Endometrium (tissue), 2 donors: ENCODE results near the gene EDA.
A peak's percentile ranks its signal among the peaks of the same experiment; 100 is the strongest.

Experiments
- FAIRE-seq: peaks from 2 replicates; lab custom pipeline; 2012; peaks lifted over from hg19 to GRCh38; lab: Jason Lieb, UNC
- donor health status: control.
- donor health status: control.

EDA gene

GRCh38 chrX:70026851-70027200 is 410.9 kb downstream of the EDA start:
- FAIRE-seq, result no peak

GRCh38 chrX:70029863-70030262 is 413.9 kb downstream of the EDA start:
- FAIRE-seq, result no peak

- FAIRE-seq, result no peak
Measured at GRCh38 chrX:70030301-70030767, 414.4 kb downstream of the EDA start.

GRCh38 chrX:70032792-70033191 is 416.9 kb downstream of the EDA start:
- no peak for FAIRE-seq

- no peak for FAIRE-seq
Measured at GRCh38 chrX:70033348-70034051, 417.6 kb downstream of the EDA start.

- no peak for FAIRE-seq
Measured at GRCh38 chrX:70034646-70035045, 418.7 kb downstream of the EDA start.

GRCh38 chrX:70038515-70038914 is 422.6 kb downstream of the EDA start:
- no peak for FAIRE-seq

GRCh38 chrX:70038951-70039350 is 423.0 kb downstream of the EDA start:
- no peak for FAIRE-seq

- no peak for FAIRE-seq
Measured at GRCh38 chrX:70039758-70040157, 423.8 kb downstream of the EDA start.

- no peak for FAIRE-seq
Measured at GRCh38 chrX:70041993-70042392, 426.1 kb downstream of the EDA start.

- FAIRE-seq, result no peak
Measured at GRCh38 chrX:70042399-70043371, 426.8 kb downstream of the EDA start.

- no peak for FAIRE-seq
Measured at GRCh38 chrX:70043685-70044084, 427.8 kb downstream of the EDA start.

- no peak for FAIRE-seq
Measured at GRCh38 chrX:70044541-70045245, 428.8 kb downstream of the EDA start.

GRCh38 chrX:70046978-70047377 is 431.1 kb downstream of the EDA start:
- FAIRE-seq, result peak; percentile 12

- no peak for FAIRE-seq
Measured at GRCh38 chrX:70049406-70049805, 433.5 kb downstream of the EDA start.

- FAIRE-seq, result no peak
Measured at GRCh38 chrX:70049925-70050324, 434.0 kb downstream of the EDA start, which contains the start of gene AWAT2. AWAT2 (minus strand) TSS chrX:70049938; CDS start chrX:70049932, 6 bp downstream.

GRCh38 chrX:70052895-70053615 is 437.1 kb downstream of the EDA start:
- FAIRE-seq, result no peak

GRCh38 chrX:70054391-70054790 is 438.5 kb downstream of the EDA start:
- no peak for FAIRE-seq

GRCh38 chrX:70062076-70062475 is 446.2 kb downstream of the EDA start, which contains the start of gene OTUD6A:
OTUD6A (plus strand) TSS chrX:70062457; CDS start chrX:70062525, 68 bp downstream.
- FAIRE-seq, result no peak

- no peak for FAIRE-seq
Measured at GRCh38 chrX:70062961-70063550, 447.1 kb downstream of the EDA start.

- FAIRE-seq, result no peak
Measured at GRCh38 chrX:70066646-70067045, 450.7 kb downstream of the EDA start.
